Pons (tissue), 1 donor: Measurements from ENCODE around the gene SLC25A28.
A peak's percentile ranks its signal among the peaks of the same experiment; 100 is the strongest.
"Not testable (repeated sequence)": the region's sequence is repeated elsewhere in the genome, so short reads cannot be mapped to it uniquely, and the experiment has no call there.

Experiments
- DNase-seq: peaks from one replicate; pipeline ENCODE4 v3.0.0-alpha.2; 2016; ENCODE audit warnings: low spot score

The SLC25A28 gene

GRCh38 chr10:99628923-99629624, 8.8 kb upstream of the SLC25A28 start:
- no peak for DNase-seq

- DNase-seq: not testable (repeated sequence)
Observed at GRCh38 chr10:99625124-99625523, 4.9 kb upstream of the SLC25A28 start.

DNA sequence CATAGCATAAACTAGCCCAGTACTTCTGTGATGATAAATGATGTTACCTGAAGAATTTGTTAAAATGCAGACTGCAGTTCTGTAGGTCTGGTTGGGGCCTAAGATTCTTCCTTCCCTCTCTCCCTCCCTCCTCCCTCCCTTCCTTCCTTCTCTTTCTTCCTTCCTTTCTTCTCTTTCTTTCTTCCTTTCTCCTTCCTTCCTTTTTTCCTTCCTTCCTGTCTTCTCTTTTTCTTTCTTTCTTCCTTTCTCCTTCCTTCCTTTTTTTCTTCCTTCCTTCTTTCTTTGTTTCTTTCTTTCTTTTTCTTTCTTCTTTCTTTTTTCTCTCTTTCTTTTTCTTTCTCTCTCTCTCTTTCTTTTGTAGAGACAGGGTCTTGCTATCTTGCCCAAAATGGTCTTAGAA, 3.7 kb upstream of the SLC25A28 start:
- DNase-seq: no peak

DNA sequence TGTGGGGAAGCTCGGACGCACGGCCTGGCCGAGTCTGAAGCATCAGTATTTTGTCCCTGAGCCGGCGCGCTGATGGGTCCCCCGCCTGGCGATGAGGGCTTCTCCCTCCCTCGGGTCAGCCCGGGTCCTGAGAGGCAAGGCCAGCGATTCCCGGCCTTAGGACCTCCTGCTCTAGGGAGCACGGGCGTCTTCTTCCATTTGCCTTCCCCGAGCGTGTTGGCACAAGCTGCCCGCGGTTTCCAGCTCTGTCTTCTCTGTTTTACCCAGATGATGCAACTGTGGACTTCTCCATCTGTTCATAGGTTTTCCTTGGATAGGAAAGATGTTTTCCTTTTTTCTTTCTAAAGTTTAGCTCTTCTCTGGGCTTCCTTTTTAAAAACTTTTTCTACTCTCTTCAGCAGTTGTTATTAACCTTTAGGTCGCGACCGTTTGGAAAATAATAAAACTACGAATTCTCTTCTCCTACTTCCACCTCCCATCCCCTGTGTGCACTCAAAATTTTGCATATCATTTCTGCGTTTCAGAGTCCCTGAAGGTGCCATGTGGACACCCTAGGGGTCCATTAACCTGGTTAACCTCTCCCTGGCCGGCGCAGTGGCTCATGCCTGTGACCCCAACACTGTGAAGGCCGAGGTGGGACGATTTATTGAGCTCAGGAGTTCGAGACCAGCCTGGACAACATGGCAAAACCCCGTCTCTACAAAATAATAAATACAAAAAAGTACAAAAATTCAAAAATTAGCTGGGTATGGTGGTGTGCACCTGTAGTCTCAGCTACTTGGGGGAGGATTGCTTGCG, 1.4 kb upstream of the SLC25A28 start:
- DNase-seq: no peak

- peak; percentile 89 for DNase-seq
Observed at GRCh38 chr10:99620711-99621453, 643 bp upstream of the SLC25A28 start.

DNA sequence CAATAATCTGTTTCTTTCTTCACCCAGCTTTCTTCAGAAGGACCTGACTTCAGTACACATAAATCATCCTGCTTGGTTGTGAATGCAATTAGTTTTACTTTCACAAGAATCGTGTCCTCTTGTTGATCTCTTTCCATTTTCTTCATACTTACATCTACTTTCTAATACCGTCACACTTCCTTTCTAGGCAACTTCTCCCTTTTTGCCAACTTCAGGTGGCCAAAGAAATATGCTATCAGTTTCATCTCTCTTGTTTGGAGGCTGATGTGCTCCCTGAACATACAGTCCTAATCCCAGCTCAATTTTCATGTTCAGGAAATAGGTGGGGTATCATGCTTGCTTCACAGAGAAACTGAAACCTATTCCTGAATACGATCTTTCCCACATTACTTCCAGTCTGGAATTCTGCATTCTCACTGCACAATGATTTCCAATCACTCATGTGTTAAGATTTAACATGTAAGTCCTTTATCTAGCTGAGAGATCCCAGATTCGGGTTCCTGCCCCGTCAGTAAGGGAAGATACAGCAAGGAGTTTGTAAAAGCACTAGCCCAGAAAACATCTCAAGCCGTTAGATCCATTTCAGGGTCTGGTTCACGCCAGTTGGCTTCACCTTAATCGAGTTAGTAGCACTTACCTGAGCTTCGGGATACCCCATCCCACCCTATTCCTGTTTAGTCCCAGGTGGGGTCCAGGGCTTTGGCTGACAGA, 994 bp downstream of the SLC25A28 start:
- DNase-seq: no peak

GRCh38 chr10:99617696-99618095, 2.5 kb downstream of the SLC25A28 start:
- DNase-seq: no peak

GRCh38 chr10:99615426-99615825, 4.8 kb downstream of the SLC25A28 start:
- no peak for DNase-seq

- DNase-seq: peak; percentile 66
Observed at GRCh38 chr10:99612167-99612831, 7.9 kb downstream of the SLC25A28 start.

- no peak for DNase-seq
Observed at GRCh38 chr10:99611326-99611725, 8.9 kb downstream of the SLC25A28 start.

DNA sequence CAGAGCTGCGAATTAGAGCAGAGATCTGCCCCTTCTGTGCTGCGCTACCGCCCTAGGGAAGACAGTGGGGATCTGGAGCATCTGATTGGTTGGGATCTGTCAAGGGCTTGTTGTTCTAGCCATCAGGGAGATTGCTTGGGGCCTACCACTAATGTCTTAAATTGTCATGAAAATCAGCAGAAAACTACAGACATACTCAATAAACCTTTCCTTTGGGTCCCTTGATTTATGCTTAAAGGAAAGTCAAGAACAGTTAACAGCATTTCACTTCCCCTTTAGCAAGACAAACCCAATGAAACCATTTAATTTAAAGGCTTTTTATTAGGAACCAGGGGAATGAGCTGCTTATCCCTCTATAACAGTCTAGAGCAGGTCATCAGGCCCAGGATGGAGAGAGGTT, 10.0 kb downstream of the SLC25A28 start:
- no peak for DNase-seq

DNA sequence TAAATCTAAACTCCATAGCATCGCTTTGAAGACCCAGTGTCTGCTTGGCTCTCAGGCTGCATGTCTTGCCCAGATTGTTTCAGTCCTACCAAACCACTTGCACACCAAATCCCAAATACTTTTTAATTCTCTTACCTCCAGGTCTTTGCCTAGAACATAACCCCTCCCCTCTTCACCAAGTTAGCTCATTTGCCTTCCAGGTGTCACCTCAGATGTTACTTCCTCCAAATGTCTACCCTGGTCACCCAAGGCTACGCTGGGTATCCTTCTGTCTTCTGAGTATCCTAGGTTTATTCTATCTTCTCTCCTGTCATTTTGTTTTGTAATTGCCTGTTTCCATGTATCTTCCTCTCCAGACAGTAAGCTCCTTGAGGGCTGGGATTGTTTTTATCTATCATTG, 11.1 kb downstream of the SLC25A28 start:
- no peak for DNase-seq

GRCh38 chr10:99605351-99605750, 14.9 kb downstream of the SLC25A28 start:
- no peak for DNase-seq

DNA sequence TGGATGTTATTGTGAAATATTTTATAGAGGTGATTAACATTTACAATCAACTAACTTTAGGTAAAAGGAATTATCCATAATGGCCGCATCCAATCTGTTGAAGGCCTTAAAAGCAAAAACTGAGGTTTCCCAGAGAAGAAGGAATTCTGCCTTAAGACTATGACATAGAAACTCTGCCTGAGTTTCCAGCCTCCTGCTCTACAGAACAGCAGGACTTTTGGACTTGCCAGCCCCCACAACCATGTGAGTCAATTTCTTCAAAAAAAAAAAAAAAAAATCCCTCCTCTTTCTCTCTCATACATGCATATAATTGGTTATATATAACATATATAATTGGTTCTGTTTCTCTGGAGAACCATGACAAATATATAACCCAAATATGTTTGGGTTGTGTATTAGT, 15.4 kb downstream of the SLC25A28 start:
- DNase-seq: no peak

DNA sequence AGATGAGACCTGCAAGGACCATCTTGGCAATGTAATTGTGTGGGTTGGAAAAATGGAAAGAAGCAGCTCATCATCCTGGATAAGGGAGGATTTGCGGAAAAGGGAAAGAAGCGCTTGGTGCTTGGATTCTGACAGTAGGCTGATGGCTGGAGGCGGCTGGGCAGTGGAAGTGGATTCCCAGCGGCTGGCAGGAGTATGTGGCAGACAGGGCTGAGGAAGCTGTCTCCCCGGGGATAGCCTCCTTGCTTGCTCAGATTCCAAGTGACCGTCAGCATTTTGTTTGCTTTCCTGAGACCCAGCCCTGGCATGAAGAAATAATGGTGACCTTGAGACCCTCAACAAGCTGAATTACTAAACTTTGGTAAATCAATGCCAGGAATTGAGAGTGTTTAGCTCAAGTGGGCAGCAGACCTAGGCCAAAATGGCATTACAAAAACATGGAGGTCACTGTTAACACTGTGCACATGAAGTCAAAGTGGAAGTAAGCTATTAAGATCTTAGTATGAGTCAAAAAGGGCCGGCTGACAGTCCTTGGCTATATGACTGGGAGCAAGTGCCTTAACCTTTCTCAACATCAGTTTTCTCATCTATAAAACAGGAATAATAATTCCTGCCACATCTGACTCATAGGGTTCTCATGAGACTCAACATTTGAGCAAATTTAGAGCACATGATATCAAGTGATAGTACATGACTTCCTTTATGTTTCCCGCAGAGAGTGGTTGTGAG, 21.3 kb downstream of the SLC25A28 start:
- no peak for DNase-seq

DNA sequence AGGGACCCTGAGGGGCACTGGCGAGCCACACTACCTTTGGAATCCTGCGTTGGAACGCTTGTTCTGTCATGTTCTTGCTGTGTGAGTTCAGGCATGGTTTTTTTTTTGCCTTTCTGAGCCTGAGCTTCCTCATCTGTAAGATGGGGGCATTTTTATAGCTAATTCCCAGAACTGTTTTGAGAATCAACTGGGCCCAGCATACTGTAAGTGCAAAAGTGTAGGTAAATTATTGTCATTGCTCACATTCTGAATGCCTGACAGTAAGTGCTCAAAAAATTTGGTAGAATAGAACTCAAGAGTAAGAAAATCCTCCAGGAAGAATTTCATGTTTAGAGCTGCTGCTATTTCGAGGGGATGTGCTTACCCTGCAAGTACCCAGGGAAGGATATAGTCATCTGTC, 22.2 kb downstream of the SLC25A28 start:
- no peak for DNase-seq

DNA sequence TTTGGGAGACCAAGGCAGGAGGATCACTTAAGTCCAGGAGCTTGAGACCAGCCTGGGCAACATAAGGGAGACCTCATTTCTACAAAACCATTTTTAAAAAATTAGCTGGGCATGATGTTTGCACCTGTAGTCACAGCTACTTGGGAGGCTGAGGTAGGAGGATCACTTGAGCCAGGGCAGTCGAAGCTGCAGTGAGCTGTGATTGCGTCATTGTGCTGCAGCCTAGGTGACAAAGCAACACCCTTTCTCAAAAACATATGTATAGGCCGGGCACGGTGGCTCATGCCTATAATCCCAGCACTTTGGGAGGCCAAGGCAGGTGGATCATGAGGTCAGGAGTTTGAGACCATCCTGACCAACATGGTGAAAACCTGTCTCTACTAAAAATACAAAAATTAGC, 23.5 kb downstream of the SLC25A28 start:
- not testable (repeated sequence) for DNase-seq

DNA sequence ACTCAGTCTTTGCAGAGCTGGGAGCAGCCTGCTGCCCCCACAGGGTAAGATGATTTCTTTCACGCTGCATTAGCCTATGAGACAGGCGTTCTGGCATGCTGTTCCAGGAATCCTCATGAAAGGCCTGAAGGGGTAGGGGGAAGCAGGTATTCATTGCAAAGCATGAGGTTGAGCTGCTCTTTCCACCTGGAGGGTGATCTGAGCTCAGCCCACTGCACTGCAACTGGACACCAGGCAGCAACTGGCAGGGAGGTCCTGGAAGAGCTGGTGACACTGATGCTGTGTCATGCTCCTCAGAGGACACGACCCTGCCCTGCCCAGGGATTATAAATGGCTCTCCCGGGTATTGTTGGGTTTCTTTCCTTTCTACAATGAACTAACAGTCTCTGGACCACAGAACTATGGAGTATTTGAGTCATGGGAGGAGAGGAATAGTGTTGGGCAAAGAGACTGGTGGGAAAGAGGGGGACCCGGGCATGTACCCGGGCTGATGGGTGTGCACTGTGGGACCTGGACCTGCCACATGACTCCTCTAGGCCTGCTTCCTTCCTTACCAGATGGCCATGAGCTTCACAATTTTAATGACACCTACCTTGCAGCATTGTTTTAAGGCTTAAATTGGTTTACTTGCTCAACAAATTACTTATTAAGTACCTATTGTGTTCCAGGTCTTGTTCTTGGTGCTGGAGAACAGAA, 24.3 kb downstream of the SLC25A28 start:
- no peak for DNase-seq

DNA sequence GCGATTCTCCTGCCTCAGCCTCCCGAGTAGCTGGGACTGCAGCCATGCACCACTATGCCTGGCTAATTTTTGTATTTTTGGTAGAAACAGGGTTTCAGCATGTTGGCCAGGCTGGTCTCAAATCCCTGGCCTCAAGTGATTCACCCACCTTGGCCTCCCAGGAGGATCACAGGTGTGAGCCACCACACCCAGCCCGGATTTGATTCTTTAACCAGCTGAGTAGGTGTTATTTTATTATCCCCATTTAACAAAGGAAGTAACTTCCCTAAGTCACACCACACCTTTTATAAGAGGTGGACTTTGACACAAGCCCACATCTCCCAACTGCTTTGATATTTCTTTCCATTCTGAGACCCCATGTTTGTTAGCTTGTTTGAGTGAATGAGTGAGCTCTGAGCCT, 25.0 kb downstream of the SLC25A28 start:
- DNase-seq: no peak

- DNase-seq: no peak
Observed at GRCh38 chr10:99593312-99593711, 26.9 kb downstream of the SLC25A28 start.
